Measurements from ENCODE around the gene KRTAP16-1.
"Not testable (repeated sequence)": the region's sequence is repeated elsewhere in the genome, so short reads cannot be mapped to it uniquely, and the experiment has no call there.

KRTAP16-1 gene

DNA sequence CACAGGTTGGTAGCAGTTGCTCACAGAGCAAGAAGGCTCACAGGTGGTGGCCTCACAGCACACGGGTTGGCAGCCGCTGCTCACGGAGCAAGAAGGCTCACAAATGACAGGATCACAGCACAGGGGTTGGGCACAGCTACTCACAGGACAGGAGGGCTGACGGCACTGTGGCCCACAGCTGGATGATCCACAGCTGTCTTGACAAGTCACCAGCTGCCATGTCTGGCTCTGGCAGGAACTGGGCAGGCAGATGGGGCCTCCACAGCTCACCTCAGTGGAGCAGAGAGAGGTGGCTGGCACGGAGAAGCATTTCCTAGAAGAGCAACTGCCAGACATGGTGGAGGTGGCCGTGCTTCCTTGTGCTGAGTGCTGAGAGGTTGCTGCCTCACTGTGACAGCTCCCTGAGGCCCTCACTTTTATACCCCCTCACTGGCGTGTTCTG is at the start of gene KRTAP16-1:
Gene KRTAP16-1, minus strand, starts transcription at position 392 of the 442 bp plus-strand sequence. Its CDS starts 56 bp downstream, at position 336.
- DNase-seq (ENCODE audit: low spot score): peak; percentile 72

DNA sequence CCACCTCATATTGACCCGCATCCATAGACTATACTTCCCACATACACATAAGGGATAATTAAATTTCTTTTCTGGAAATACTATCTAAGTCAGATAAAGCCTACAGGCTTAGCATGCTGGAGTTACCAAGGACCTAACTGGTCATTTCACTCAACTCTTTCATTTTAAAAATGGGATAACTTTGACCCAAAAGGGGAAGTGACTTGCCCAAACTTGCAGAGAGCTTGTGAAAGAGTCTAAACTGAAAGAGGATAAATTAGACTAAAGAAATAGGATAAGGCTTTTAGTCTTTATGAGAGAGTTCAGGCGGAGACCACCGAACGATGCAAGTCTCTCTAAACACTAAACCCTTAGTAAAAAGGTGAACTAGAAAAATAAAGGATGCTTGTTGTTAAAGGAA is 45.4 kb upstream of the KRTAP16-1 start:
- no peak for DNase-seq (ENCODE audit: low spot score)

- no peak for DNase-seq (ENCODE audit: low spot score)
Measured at GRCh38 chr17:41352597-41353366, 43.7 kb upstream of the KRTAP16-1 start.

DNA sequence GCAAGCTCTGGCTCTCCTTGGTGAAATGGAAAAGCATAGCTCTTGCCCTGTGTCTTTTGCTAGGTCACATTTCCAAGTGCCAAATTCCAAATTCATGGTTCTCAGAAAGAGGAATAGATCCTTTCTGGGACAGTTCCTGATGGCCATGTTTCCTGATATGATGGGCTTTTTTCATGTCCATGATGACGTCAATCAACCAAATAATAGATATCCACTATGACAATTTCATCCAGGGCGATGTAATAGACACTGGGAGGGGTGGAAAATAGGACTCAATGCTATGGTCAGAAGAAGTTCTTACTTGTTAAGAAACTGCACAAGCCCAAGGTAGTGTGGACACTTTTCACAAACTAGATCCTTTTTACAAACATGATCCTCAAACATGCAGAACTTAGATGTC is 42.1 kb upstream of the KRTAP16-1 start:
- DNase-seq (ENCODE audit: low spot score): no peak

DNA sequence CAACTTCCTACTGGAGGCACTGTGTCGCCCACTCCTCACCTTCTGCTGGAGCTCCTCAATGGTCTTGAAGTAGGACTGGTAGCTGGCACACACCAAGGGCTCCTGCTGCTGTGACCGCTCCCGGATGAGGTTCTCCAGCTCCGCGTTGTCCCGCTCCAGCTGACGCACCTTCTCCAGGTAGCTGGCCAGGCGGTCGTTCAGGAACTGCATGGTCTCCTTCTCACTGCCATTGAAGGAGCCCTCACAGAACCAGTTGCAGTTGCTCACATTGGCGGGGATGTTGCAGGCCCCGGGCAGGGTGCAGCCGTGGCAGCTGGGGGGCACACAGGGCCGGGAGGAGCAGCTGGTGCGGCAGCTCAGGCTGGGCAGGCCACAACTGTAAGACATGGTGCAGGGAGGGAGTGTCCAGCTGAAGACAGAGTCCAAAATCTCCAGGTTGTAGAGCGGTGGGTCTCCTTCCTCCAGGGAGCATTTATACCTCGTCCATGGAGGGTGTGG is 41.3 kb upstream of the KRTAP16-1 start, which contains the start of gene KRT33A:
Gene KRT33A, minus strand, starts transcription at position 448 of the 498 bp plus-strand sequence. Its CDS starts 61 bp downstream, at position 387.
- DNase-seq (ENCODE audit: low spot score): not testable (repeated sequence)

- no peak for DNase-seq (ENCODE audit: low spot score)
Measured at GRCh38 chr17:41347869-41348760, 39.0 kb upstream of the KRTAP16-1 start.

GRCh38 chr17:41346421-41346820 is 37.3 kb upstream of the KRTAP16-1 start:
- DNase-seq (ENCODE audit: low spot score): not testable (repeated sequence)

GRCh38 chr17:41345992-41346391 is 36.9 kb upstream of the KRTAP16-1 start:
- no peak for DNase-seq (ENCODE audit: low spot score)

- no peak for DNase-seq (ENCODE audit: low spot score)
Measured at GRCh38 chr17:41343029-41343428, 33.9 kb upstream of the KRTAP16-1 start.

DNA sequence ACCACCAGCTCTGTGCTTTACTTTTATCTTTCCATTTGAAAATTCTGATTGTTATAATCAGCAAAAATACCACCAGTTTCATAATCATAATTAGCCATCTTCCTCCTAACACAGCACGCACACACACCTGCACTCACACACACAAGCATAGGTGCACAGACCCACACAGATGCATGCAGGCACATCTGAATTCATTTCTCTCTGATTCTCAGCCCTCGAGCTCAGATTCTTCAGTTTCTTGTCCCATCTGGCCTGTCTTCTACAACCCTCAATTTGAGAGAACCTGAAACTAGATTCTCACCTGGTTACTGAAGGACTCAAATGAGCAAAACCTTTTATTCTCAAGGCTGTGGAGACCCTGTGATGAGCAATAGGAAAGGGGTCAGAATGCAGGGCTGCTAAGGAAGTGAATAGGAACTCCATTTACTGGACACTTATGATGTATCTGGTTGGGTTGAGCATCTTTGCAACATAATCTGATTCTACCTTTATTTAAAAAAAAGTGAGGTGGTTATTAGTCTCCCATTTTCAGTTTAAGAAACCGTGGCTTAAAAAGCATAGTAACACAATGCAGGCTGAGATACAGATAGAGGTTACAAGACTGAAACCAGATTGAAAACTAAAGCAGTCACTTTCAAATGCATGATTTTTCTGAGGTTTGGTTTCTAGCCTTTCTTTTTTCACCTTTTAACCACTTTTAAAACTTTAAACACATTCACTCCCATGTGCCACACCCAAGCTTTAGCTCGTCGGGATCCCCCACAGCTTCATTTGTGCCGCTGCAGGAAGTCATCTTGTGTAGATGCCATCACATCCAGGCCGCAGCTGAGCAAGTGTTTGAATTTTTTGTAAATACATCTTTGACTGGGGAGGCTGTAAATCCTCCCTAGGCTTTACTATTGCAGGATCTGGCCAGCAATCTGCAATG is 32.1 kb upstream of the KRTAP16-1 start:
- peak; percentile 80 for DNase-seq (ENCODE audit: low spot score)

- DNase-seq (ENCODE audit: low spot score): peak; percentile 13
Measured at GRCh38 chr17:41340494-41340893, 31.4 kb upstream of the KRTAP16-1 start.

DNA sequence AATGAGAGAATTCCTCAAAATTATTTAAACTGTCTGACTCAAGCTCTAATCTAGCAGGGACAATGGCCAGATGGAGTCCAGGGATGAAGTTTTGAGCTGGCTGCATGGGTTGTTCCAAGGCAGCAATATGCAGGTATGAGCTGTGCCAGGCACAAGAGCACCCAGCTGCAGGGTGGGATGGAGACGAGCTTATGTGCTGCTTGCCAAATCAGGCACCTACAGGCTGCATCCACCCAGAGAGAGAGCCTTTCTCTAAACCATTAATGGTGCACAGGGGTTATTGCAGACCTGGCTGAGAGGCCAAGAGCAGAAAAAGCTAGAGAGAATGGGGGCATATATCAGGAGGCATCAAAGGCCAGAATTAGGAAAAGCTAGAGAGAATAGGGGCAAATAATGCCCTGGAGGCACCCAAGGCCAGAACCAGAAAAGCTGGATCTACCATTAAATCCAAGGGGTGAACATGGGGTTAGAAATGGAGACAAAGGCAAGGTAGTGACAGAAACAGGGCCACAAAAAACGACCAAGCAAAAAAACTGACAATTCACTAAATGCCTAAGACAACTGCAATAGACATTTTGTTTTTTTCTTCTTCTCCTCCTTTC is 30.6 kb upstream of the KRTAP16-1 start:
- DNase-seq (ENCODE audit: low spot score): no peak

DNA sequence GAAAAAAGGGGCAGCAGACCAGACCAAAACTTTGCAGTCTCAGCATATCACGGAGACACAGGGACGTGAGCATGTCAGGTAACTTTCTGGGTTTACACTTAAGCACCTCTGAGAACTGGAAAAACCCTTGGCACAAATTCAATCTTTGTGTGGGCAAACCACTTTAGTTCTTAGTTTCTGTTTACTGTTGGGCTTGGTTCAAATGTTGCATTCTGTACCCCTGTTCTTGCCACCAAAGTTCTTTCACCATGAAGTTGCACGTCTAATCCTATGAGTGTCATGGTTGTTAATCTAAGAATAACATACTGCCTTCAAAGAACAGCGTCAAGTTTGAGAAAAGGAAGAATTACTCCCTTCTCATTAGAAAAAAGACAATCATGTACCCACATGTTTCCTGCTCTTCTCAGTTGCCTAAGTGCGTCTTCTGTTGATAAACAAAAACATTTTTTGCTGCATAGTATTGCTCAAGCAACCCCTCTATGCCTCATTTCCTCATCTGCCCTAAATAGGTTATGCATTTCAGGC is 29.9 kb upstream of the KRTAP16-1 start:
- peak; percentile 89 for DNase-seq (ENCODE audit: low spot score)

DNA sequence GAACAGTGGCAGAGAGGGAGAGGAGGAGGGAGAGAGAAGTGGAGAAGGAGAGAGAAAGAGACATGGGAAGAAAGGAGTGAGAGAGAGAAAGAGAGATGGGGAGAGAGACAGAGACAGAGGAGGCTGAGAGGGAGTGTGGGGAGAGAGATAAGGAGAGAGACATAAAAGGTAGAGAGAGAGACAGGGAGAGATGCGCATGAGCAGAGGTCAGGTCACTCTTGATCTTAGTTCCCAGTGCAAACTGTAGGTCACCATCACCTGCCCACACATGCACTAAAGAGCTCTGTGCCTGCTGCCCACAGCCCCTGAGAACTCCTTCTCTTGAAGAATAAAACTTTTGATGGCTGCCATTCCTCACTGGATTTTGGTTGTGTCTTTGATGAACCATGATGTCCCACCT is 26.6 kb upstream of the KRTAP16-1 start:
- no peak for DNase-seq (ENCODE audit: low spot score)

GRCh38 chr17:41334385-41335305 is 25.5 kb upstream of the KRTAP16-1 start:
- DNase-seq (ENCODE audit: low spot score): peak; percentile 27

GRCh38 chr17:41333836-41334235 is 24.7 kb upstream of the KRTAP16-1 start:
- DNase-seq (ENCODE audit: low spot score): no peak

GRCh38 chr17:41333098-41333497 is 24.0 kb upstream of the KRTAP16-1 start:
- DNase-seq (ENCODE audit: low spot score): no peak

DNA sequence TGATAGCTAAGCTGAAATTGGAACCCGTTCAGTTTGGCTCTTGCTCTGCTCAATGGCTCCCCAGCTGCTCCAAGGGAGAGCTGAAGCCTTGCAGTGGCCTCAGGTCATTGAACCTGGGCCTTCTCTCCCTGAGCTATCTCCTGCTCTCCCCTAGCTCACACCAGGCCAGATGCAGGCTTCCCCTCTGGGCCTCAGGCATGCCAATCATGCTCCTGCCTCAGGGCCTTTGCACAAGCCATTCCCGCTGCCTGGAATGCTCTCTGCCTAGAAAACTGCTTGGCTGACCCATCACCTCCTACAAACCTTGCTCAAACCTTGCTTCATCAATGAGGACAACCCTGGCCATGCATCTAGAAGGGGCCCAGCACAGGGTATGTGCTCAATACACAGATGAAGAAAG is 23.1 kb upstream of the KRTAP16-1 start:
- DNase-seq (ENCODE audit: low spot score): no peak

- no peak for DNase-seq (ENCODE audit: low spot score)
Measured at GRCh38 chr17:41331606-41332005, 22.5 kb upstream of the KRTAP16-1 start.

All from CD4-positive, alpha-beta T cell treated with Interleukin-2 at 100 ng/mL for 4 hours (primary cell).